ENCODE data around the gene SPC25. TPM values are rescaled to one million over a fixed set of nuclear protein-coding genes. Genes with fewer than 3 reads are reported as not detected.

SPC25 gene
- total RNA-seq, 1 donor from 2014 or later, result 0.35 TPM

DNA sequence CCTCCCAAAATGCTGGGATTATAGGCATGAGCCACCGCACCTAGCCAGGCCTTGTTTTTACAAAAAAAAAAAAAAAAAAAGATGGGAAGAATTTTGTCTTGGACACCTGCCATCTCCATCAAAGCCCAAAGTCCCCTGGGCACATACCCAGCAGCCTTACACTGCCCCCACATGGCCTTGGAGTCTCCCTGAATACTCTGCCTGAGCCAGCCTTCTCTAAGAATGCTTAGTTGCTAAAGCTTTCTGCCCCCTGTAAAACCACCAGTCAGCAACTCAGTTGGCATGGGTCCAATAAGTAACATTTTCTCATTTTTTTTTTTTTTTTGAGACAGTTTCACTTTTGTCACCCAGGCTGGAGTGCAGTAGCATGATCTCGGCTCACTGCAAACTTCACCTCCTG lies 40.6 kb downstream of the SPC25 start:
- DNase-seq (ENCODE audit: low spot score), result peak; percentile 77
- peak; percentile 98 for ATAC-seq

DNA sequence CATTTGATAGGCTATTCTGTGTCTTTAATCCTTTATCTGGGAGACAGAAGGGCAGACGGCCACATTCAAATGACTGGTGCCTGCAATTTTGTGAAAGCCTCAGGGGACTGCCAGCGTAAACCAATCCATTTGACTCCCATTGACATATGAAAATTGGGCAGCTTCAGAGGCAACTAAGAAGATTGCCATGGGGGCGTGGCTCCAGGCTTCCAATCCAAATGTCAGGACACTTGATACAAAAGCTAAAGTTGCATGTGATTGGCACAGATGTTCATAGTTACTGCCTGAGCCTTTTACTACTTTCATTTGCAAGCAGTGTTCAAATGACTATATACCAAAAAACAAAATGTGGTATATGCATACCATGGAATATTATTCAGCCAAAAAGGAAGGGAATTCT lies 42.0 kb downstream of the SPC25 start:
- no peak for DNase-seq (ENCODE audit: low spot score)
- ATAC-seq, result no peak

DNA sequence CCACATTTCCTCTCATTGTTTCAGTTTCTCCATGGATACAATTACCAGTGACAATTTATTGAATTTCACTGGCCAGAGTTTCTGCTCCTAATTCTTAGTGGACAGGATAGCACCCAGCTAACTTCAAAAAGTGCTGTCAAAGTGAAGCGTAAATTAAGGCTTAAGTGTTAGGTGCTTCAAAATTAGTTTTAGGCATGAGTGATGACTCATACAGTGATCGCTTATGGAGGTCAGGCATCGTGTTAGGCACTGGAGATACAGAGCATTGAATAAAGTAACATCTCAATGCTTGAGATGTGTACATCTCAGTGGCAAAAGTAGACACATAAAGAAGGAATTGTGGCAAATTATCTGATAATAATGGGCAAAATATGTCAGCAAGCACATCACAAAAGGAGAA lies 47.0 kb downstream of the SPC25 start:
- ATAC-seq, result no peak
- DNase-seq (ENCODE audit: low spot score), result no peak

DNA sequence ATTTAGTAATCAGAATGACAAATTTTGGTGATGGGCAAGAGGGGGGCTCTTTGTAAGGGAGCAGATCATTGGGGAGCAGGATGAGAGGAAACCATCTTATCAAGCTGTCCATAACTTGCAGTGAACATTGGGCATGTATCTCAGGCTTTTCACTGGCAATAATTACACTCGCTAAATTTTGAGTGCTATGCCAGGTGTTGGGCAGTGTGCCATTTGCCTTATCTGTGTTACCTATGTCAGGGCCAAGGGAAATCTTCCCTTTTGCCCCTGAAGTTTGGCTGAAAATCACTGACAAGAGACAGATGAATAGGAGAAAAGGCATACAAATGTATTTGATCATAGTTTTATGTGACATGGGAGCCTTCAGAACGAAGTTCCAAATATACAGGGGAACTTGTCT lies 48.8 kb downstream of the SPC25 start:
- peak; percentile 68 for DNase-seq (ENCODE audit: low spot score)

DNA sequence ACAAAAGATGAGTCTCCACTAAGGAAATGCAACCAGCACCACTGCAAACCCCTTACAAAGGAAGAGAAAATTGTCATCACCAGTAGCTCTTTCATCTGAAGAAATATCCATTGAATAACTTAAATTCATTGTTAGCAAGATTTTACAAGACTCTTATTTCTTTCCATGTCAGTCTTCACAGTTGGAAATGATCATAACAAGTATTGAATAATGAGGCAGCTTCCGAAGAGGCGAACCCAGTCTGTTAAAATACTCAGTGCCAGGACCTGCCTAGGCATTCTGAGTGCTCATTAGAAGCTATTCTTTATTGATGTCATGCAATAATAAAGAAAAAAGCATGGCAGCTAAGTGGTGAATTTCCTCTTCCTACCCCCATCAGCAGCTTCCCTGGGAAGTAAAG lies 54.3 kb downstream of the SPC25 start:
- no peak for DNase-seq (ENCODE audit: low spot score)
- ATAC-seq, result no peak

More for the DNA sequence above, 48.8 kb downstream of the SPC25 start:
- ATAC-seq, result peak; percentile 86

DNA sequence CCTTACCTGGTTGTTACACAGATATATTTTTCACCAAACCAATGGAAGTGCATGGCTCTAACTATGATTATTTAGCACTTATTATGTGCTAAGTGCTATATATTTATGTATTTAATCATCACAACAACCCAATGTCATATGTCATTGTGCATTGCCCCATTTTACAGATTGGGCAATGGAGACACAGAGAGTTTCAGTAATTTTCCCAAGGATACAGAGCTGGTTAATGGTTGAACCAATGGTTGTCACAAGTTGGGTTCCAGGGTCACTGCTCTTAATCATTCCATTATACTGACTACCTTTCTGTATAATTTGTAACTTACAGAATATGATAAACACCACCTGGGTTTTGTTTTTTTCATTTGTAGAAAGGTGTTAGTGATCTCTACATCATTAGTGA lies 58.6 kb downstream of the SPC25 start:
- no peak for DNase-seq (ENCODE audit: low spot score)
- no peak for ATAC-seq

DNA sequence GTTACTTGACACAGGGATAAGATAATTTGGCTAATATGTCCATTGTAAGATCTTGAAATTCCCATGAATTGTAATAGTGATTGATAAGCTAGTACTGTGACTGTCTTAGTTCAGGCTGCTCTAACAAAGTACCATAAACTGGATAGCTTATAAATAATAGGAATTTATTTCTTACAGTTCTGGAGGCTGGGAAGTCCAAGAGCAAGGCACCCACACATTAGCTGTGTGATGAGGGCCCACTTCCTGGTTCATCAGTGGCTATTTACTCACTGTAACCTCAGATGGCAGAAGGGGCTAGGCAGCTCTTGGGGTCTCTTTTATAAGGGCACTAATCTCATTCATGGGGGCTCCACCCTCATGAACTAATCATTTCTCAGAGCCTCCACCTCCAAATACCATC lies 59.3 kb downstream of the SPC25 start:
- no peak for DNase-seq (ENCODE audit: low spot score)
- no peak for ATAC-seq

DNA sequence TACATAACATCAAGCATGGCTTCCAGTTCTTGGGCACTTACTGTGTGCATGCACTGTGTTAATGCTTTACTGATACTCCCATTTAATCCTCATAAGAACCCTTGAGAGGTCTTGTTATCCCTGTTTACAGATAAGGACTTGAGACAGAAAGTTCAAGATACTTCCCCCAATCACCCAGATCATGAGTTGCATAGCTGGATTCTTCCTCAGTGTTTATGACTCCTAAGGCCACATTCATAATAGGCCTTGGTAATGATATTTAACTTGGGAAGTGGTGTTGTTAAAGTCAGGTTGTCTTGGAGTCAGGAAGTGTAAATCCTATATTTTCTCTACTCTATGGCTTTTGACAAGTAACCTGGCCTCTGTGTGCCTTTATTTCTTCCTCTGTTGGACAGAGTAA lies 65.1 kb downstream of the SPC25 start:
- DNase-seq (ENCODE audit: low spot score), result no peak
- ATAC-seq, result no peak

DNA sequence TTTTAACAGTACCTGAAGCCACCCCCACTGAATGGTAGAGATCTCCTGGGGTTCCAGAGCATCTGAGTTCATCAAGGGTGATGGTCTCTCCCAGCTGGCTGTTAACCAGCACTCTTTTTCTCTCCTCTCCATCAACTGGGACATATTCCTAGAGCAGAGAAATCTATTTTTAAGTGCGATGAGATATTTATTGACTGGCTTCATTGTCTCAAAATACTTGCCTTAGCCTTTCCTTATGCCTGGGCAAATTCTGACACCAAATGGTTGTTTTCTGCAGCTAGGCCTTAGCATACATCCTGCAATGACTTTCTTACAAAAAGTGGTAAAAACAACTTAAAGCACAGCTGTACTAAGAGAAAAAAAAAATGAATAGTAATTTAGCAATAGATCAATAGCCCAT lies 68.2 kb downstream of the SPC25 start:
- ATAC-seq (no peak), DNase-seq (ENCODE audit: low spot score) (no peak)

DNA sequence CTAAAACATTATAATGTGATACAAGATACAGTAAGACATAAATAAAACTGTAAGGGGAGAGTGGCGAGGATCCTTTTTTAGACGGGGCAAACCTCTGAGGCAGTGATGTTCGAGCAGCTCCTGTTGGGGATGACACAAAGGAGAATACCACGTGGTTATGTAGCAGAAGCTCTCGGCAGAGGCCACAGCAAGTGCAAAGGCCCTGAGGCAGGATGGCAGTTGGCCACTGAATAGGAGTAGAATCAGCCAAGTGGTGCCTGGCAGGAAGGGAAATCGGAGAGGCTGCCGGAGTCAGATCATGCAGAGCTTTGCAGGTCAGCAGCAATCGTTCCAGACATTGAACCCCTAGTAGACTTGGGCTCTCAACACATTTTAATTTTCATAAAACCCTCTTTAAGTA lies 68.7 kb downstream of the SPC25 start:
- no peak for DNase-seq (ENCODE audit: low spot score)
- ATAC-seq, result no peak

Other genes with a start within 250 kb of the SPC25 start
- gene NOSTRIN, start 87.8 kb downstream of the SPC25 start, total RNA-seq, result 3.5 TPM
- gene G6PC2, start 10.9 kb upstream of the SPC25 start, total RNA-seq, result not detected
- gene ABCB11, start 140.9 kb upstream of the SPC25 start, total RNA-seq, result 68.5 TPM
- 0.30 TPM for gene DHRS9, start 179.1 kb upstream of the SPC25 start, total RNA-seq